WERI-Rb-1 (cell line): ENCODE measurements around the gene CDK13.
"Not testable (repeated sequence)": the region's sequence is repeated elsewhere in the genome, so short reads cannot be mapped to it uniquely, and the experiment has no call there.

Experiments used
- DNase-seq: peaks from one replicate; pipeline ENCODE4 v3.0.0-alpha.2; 2020
- H3K27ac ChIP-seq: fragments of 250-450 bp; sonication (Bioruptor Pico); 2 replicates; pipeline ENCODE4 v1.5.1; 2020; ENCODE audit warnings: mild to moderate bottlenecking, moderate library complexity
- H3K27me3 ChIP-seq: fragments of 250-450 bp; sonication (Bioruptor Pico); 2 replicates; pipeline ENCODE4 v1.5.1; 2021; ENCODE audit warnings: mild to moderate bottlenecking, low read depth, moderate library complexity; ENCODE audit not compliant: insufficient read depth, severe bottlenecking
- H3K36me3 ChIP-seq: fragments of 250-450 bp; sonication (Bioruptor Pico); 2 replicates; pipeline ENCODE4 v1.5.1; 2020; ENCODE audit warnings: mild to moderate bottlenecking, moderate library complexity
- H3K4me3 ChIP-seq: 2 replicates; pipeline ENCODE4 v1.5.1; 2011; ENCODE audit warnings: low read depth, mild to moderate bottlenecking, control low read depth, low read length
- H3K9me3 ChIP-seq: fragments of 250-450 bp; sonication (Bioruptor Pico); 2 replicates; pipeline ENCODE4 v1.5.1; 2021; ENCODE audit warnings: mild to moderate bottlenecking, moderate library complexity; ENCODE audit not compliant: severe bottlenecking
- TF ChIP-seq, protein P1 (sequence below): IDR thresholded peaks from 2 replicates; pipeline ENCODE4 v1.5.1; 2011; ENCODE audit warnings: low read depth, mild to moderate bottlenecking, control low read depth, inconsistent platforms, low read length

The CDK13 gene

DNA sequence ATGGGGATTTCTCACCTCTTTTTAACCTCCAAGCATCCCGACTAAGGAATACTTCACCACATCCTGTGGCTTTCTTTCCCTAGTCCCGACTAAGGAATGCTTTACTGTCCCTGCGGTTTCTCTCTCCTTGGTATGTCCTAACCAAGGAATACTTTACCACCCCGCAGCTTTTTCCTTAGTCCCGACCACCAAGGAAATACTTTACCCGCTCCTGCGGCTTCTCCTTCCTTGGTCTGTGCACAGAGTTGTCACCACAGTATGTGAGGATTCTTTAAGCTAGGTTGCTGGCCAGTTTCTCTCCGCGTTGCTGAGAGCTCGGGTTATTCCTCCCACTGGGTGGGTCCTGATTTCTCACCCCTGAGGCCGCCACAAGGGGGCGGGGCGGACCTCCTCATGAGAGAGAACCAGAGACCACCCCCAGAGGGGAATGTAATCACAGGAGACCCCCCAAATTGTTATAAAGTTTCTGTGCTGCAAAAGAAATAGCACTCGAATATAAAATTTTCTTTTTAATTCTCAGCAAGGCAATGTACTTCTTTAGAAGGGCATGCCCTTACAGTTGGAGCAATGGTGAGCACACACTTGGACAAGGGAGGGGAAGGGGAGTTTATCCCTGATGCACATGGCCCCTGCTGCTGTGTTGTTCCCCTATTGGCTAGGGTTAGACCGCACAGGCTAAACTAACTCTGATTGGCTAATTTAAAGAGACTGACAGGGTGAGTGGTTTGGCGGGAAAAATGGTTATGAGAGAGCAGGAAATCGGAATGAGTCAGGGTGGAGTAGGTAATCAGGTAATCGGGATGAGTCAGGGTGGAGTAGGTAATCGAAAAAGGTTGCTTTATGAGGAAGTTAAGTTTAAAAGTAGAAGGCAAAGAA lies 197.6 kb downstream of the CDK13 start:
- H3K9me3 ChIP-seq: no peaks in the 10 kb centered on the region
- no peak overlapping the region for H3K27ac ChIP-seq
- no peak overlapping the region for H3K4me3 ChIP-seq
- DNase-seq: no peak
- H3K36me3 ChIP-seq: no peaks in the 10 kb centered on the region
- no peaks in the 10 kb centered on the region for H3K27me3 ChIP-seq
- TF ChIP-seq, protein P1, sequence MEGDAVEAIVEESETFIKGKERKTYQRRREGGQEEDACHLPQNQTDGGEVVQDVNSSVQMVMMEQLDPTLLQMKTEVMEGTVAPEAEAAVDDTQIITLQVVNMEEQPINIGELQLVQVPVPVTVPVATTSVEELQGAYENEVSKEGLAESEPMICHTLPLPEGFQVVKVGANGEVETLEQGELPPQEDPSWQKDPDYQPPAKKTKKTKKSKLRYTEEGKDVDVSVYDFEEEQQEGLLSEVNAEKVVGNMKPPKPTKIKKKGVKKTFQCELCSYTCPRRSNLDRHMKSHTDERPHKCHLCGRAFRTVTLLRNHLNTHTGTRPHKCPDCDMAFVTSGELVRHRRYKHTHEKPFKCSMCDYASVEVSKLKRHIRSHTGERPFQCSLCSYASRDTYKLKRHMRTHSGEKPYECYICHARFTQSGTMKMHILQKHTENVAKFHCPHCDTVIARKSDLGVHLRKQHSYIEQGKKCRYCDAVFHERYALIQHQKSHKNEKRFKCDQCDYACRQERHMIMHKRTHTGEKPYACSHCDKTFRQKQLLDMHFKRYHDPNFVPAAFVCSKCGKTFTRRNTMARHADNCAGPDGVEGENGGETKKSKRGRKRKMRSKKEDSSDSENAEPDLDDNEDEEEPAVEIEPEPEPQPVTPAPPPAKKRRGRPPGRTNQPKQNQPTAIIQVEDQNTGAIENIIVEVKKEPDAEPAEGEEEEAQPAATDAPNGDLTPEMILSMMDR: peak; percentile 13; the same call in 1 of the 2 replicates

DNA sequence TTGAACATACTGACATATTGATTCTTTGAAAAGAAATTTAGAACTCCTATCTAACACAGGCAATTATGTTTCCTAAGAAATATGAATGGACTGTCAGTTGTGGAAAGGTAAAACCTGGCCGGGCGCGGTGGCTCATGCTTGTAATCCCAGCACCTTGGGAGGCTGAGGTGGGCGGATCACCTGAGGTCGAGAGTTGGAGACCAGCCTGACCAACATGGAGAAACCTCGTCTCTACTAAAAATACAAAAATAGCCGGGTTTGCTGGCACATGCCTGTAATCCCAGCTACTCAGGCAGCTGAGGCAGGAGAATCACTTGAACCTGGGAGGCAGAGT lies 198.2 kb downstream of the CDK13 start:
- not testable (repeated sequence) for H3K27me3 ChIP-seq, H3K36me3 ChIP-seq, DNase-seq, H3K27ac ChIP-seq, H3K9me3 ChIP-seq, H3K4me3 ChIP-seq

DNA sequence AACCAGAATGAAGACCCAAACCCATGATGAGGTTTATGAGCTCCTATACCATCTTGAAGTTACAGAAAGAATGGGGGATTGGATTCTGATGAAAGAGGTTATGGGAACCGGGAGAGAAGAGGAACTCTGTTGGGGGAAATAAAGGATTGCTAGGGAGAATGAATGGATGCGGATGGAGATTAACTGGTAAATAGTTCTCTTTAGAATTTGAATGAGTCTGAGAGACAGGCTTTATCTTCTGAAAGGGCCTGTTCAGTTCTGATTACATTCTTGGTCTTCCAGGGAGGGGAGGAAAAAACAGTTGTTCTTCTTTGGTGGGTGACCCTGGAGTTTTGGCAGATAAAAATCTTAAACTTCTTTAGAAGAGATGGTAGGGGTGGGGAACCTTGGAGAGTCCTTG lies 198.6 kb downstream of the CDK13 start:
- Histone ChIP-seq H3K27me3 (no peaks in the 10 kb centered on the region), H3K9me3 (no peaks in the 10 kb centered on the region), H3K36me3 (no peaks in the 10 kb centered on the region), H3K27ac (no peak overlapping the region), H3K4me3 (no peak overlapping the region)
- TF ChIP-seq, protein P1: no peak
- no peak for DNase-seq
